Epithelial cell of prostate (primary cell): ENCODE results near the gene HOTAIR.

Experiments used
- DNase-seq: peaks from one replicate; pipeline ENCODE4 v3.0.0-alpha.2; 2011; ENCODE audit warnings: low read depth, low spot score
- H3K27ac ChIP-seq: fragments of 450-650 bp; 2 replicates; pipeline ENCODE4 v1.5.1; 2017; ENCODE audit warnings: mild to moderate bottlenecking

The HOTAIR gene

DNA sequence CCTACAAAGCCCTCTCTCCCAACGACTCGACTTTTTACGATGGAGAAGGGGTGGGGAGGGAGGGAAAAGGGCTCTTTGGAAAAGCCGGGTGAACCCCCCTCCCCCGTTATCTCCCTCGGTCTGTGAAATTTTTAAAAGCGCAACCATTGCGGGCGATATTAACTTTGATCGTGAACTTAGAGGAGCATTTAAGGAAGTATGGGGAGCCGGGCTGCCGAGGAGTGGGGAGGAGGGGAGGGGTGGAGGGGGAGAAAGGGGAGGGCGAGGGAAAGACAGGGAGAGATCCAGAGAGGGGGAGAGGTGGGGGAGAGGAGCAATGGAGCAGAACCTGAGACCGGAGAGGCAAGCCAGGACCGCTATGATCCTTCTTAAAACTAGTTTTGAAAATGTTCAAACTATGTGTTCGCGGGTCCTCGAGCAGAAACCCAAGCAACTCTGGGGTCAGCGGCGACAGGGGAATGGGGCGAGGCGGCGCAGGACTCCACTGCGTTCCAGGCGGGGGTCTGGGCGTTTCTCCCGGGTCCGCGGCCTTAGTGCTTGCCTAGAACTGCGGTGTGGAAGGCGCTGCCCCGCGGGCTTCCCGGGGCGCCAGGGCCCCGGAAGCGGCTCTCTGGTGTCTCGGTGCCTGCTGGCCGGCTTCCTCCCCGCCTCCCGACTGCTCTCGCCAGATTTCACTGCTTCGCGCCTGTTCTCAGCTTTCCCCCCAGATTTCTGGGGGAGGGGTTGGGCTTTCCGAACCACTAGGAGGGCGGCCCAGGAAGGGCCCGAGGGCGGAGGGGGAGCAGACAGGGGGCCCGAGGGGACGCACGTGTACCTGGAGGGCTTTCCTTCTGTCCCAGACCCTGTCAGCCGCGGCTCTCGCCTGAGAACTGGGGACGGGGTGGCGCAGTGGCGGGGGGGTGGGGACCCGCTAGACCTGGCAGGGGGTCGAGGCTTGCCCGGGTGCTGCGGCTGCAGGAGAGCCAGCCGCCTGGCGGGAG, at the start of gene HOTAIR:
Gene HOTAIR (minus strand): TSS at position 871 of the 980 bp plus-strand sequence.
- no peak within 1 kb of the TSS for H3K27ac ChIP-seq
- DNase-seq = no peak

GRCh38 chr12:54024127-54024526, 49.4 kb upstream of the HOTAIR start:
- DNase-seq = no peak
- no peak overlapping the region for H3K27ac ChIP-seq

- DNase-seq = no peak
- no peak overlapping the region for H3K27ac ChIP-seq
Measured at GRCh38 chr12:54022960-54023884, 48.5 kb upstream of the HOTAIR start.

- no peak overlapping the region for H3K27ac ChIP-seq
- no peak for DNase-seq
Measured at GRCh38 chr12:54021432-54022013, 46.8 kb upstream of the HOTAIR start.

DNA sequence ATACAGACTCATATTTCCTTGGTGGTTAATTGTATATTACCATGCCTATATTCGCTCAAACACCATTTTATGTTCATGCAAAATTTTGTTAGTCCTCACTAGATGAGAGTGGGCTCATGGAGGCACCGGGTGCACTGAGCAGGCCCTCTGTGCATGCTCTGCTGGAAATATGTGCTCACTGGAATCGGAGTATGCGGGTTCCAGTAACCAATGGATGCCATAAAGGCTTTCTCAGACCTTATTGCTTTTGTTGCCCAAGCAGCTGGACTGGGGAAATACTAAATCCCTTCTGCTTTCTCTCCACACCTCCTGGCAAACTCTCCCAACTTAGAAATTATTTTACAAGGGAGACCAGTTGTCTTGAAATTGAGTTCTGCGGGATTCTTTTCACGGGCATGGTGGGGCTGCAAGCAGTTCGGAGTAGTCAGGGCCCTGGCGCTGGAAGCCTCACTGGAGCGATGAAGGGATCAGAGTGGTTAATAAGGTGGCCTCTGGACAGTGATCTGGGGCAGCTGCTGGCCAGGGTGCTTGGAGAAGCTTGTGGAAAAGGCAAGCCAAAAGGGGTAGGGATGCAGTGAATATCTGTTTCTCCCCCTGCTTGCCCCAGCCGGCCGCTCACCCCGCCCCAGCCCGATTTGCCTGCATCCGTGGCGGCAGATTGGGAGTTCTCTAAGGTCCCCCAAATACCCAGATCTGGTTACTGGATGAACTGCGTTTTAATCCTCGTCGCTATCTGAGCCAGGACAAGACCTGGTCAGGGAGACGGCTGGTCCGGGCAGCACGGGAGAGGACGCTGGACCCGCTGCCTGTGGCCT, 46.0 kb upstream of the HOTAIR start:
- no peak for DNase-seq
- H3K27ac ChIP-seq = no peak overlapping the region

DNA sequence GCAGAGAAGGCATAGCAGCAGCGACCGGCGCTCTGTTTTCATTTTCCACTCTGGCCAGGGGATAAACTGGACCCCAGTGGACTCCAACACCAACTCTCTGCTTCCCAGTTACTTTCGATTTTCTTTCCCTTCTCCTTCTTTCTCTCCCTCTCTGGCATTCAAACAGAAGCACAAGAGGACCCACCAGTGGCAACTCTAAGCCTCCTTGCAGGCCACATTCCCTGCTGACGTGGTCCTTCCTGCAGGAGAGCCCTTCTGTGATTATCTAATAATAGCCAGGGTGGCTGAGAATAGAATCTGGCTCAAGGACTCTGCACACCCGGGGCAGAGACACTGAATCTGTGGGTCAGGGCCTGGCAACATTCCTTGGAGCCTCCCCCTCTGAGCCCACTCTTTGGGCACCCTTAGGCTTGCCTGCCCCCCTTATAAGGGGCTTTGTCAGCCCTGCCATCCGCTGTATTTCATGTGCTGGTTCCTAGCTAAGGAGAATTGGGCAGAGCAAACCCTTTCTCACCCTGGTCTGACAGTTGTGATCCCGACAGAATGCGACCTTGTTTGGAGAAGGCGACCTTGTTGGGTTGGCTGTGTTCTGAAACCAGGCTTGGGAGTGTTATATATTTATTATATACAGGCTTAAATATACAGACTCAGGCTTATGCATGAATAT, 45.3 kb upstream of the HOTAIR start:
- DNase-seq = no peak
- H3K27ac ChIP-seq = no peak overlapping the region

GRCh38 chr12:54019091-54019811, 44.5 kb upstream of the HOTAIR start:
- no peak for DNase-seq
- no peak overlapping the region for H3K27ac ChIP-seq

DNA sequence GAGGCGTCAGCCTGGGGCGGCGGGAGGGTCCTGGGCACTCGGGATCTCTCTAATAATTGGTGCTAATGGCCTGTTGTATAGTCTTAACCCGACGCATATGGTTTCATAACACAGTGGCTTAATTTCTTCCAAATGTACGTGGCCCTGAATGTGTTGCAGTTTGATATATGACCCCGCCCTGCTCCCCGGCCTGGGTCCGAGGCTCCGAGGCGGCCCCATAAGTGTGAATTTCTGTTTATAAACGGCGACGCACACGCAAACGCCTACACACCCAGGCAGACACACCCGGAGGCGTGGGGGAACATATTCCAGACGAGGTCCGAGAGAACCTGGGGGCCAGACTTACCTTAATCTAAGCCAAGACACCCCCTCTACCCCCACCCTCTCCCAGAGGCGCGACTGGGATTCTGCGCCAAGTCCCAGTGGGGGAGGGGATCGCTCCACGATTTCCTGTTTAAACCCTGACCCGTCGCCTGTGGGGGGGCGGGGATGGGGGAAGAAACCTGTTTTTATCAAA, 43.8 kb upstream of the HOTAIR start:
- no peak overlapping the region for H3K27ac ChIP-seq
- no peak for DNase-seq

GRCh38 chr12:54017878-54018467, 43.2 kb upstream of the HOTAIR start:
- H3K27ac ChIP-seq = no peak overlapping the region
- no peak for DNase-seq

- H3K27ac ChIP-seq = no peak overlapping the region
- DNase-seq = no peak
Measured at GRCh38 chr12:54017027-54017788, 42.5 kb upstream of the HOTAIR start.

- no peak for DNase-seq
- H3K27ac ChIP-seq = no peak overlapping the region
Measured at GRCh38 chr12:54016478-54016964, 41.8 kb upstream of the HOTAIR start.

GRCh38 chr12:54016051-54016450, 41.3 kb upstream of the HOTAIR start:
- no peak overlapping the region for H3K27ac ChIP-seq
- DNase-seq = no peak

DNA sequence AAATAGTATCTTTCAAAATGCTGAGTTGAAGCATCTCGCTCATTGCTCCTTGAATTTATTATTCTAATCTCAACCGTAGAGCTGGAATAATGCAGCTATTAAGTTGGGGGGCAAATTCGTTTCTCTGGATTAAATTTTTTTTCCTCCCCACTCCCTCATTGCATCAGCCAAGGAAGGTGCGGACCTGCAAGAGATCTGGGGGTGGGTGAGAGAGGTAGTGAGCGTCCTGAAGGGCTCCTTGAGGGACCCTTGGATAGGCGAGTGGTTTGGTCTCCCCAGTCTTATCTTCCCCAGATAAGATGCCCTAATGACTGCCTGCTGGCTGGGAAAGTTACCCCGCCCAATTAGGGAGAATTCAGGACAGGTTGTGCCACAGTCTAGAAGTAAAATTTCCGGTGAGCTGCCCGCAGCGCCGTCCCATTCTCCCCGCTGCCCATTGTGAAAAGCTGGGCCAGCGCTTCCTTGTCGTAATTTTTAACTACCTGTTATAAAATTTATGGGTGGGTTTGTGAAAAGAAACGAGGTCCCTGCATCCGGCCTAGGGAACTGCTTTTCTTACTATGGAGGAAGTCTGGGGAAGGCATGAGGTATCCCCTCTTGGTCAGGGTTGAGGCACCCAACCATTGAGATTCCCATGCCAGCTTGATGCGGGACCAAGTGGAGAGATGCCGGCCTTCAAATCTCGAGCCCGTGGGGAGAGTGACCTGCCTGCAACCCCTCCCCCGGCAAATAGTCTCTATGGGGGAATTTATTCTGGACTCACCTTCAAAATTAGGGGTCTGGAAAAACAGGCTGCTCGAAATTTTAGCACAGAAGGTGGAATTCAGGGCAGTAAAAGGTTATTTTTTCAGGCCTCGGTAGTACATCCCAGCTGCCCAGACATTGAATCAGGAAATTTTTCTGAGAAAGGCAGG, 40.5 kb upstream of the HOTAIR start:
- no peak for DNase-seq
- no peak overlapping the region for H3K27ac ChIP-seq

- no peak overlapping the region for H3K27ac ChIP-seq
- DNase-seq = no peak
Measured at GRCh38 chr12:54014377-54015017, 39.7 kb upstream of the HOTAIR start.

DNA sequence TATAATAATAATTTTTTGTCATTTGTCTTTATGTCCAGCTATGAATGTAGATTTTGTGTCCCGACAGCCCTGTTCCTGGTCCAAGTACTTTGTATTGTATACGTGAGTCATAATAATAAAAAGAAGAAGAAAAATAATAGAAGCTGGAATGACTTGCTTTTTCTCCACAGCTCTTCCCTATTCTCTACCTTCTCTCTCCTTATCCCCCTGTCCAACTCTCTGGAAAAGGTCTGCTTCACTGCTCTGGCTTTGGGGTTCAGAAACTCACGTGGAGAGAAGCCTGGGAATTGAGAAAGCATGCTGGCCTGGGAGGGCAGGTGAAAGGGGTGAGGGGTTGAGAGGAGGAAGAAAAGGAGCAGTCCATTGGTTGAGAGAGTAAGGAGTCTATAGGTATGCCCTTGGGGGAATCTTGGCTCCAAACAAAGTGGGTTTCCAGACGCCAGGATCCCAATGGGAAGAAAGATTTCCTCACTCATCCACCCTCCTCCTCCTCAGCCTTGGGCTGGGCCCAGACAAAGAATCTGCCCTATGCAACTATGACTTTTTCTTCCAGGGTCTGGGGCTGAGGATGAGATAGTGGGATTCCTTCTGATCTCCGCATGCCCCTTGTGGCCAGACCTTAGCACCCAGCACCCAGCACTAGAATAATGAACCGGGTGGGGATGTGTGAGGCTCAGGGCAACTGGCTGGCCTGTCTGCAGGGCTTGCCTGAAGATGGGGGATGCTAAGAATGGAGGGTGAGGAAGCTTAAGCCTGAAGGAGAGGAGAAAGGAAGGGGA, 38.1 kb upstream of the HOTAIR start:
- no peak overlapping the region for H3K27ac ChIP-seq
- no peak for DNase-seq
